NCI-H146 treated with DMSO at 0.1 percent for 48 hours (cell line): ENCODE data around the gene ZFAND3.
"Not testable (repeated sequence)": the region's sequence is repeated elsewhere in the genome, so short reads cannot be mapped to it uniquely, and the experiment has no call there.

Experiments
- DNase-seq: peaks from one replicate; lab custom pipeline; 2025; ENCODE audit not compliant: unreplicated experiment; lab: John Stamatoyannopoulos, UW

The ZFAND3 gene

DNA sequence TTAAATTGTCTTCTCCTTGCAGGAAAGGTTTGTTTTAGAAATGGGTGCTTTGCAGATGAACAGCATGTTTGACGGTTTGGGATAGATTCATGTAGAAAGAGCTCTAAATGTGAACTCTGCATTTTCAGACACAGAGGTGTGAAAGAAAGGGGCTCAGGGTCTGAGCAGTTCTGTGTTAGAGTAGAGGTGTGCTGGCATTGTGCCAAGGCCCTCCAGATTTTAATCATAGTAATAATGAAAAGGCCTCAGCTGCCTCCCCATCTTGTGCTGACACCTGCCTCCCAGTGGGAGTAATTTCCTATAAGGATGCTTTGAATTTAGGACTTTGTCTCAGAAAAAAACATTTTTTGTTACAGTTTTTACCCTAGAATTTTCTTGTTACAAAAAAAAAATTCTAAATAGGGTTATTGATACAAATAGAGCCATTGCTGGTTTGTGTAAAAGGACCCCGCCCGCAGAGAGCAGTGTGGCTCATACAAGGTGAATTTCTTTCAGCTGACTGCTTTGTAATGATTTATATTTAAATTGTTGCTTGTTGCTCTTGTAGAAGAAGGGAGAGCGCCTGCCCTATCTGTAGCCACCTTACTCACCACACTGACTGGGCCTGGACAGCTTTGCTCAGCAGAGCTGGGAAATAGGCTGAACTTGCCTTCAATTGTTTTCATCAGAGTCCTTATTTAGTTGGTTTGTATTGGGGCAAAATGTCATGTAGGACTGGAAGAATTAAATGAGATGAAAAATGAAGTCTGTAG, 294.5 kb downstream of the ZFAND3 start:
- peak; percentile 89 for DNase-seq

DNA sequence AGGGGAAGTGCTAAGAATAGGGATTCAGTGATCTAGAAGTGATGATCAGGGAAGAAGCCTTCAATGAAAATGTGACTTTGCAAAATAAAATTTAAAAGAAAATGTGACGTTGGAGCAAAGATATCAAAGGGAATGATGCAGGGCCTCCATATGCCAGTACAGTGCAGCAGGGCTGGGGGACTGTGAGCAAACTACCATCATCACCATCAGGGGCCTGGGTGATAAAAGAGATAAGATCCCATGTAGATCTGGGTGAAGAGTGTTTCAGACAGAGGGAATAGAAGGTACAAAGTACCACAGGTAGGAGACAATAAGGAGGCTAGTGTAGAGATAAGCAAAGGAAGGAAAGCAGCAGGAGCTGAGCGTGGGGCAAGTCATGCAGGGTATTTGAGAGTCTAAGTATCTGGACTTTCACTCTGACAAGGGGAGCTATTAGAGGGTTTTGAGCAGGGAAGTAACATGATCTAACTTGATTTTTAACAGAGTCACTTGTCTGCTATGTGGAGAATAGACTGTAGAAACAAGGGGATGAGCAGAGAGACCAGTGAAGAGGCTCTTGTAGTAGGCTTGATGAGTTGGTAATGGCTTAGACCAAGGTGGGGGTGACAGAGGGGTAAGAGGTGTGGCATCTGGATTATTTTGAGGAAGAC, 295.6 kb downstream of the ZFAND3 start:
- no peak for DNase-seq

DNA sequence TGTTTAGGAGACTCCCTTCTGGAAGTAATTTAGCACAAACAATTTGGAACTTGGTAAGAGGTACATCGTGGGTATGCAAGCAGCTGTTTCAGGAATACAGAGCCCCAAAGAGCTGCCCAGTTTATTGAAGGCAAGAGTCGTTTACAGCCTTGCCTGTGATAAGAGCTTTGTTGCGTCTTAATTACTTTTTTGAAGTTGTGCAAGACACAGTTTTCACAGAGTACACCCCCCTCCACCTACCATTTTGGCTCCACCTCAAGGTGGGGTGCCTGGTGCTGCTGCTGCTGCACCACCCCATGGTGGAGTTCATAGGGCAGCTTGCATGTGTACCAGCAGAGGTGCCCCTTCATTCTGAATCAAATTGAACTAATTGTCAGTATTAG, 296.1 kb downstream of the ZFAND3 start:
- DNase-seq: no peak

DNA sequence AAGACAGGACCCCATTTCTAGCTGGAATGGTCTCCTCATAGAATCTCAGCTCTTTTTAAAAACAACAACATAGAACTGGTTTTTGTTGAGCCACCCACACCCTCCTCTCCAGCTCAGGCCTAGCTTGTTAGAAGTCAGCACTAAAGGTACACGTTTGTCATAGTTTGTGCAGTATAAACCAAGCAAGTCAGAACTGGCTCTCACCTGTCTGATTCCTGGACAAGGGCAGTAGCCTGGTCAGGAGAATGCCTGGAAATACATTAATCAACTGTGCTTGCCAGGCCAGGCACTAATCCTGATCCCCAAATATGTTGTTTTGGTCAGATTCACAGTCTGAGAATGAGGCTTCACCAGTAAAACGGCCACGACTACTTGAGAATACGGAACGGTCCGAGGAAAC, 296.7 kb downstream of the ZFAND3 start:
- no peak for DNase-seq

DNA sequence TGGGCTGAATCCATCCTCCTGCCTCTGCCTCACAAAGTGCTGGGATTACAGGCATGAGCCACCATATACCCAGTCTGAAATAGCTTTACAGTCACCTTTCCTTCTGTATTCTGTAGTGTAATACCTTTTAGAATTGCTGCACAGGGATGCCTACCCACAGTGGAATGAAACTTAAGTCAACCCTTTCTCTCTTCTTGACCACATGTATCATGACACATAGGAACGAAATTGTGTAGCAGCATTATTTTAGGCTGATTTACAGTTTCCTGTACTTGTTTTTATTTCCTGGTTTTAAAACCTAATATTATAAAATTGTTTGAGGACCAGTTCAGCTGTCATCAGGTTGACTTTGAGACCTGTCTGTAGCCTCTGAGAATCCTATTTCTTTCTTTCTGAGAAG, 297.8 kb downstream of the ZFAND3 start:
- DNase-seq: no peak

DNA sequence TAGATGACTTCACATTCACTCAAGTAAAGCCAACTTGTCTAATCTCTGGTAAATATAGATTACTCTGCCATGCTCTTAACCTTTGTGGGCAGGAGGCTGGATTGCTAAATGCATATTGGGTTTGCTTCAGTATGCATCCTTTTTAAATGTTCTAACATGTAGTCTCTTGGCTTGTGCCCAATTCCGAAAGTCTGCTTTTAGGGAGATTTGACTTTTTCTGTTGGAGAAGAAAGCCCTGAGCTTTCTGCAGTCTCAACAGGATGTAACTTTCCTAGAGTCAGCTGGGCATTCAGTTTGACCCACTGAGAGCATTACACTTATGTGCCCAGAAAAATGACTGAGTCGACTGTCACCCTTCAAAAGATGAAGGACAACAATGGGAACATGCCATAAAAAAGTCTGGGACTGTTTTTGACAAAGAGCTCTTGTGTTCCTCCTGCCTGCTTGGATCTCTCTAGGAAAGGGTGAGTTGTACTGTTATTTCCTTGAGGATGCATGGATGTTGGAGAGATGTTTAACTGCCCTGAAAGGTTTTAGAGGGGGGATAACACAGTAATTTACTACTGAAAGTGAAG, 299.4 kb downstream of the ZFAND3 start:
- no peak for DNase-seq

DNA sequence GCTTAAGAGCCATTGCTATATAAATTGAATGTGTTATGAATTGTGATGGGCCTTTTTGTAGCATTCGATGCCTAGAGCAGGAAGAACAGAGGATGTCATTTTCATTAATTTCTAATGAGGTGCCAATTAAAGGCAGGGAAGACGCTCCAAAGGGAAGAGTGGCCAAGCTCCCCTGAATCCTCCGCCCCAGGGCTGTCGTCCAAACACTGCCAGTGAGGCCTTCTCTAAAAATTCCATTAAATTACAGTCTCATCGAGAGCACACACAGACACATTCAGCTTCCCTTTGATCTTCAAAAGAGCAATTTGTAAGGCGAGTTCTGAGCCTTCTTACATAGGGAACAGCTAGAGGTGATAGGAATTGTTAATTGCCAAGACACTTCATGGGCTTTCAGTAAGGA, 300.0 kb downstream of the ZFAND3 start:
- DNase-seq: no peak

DNA sequence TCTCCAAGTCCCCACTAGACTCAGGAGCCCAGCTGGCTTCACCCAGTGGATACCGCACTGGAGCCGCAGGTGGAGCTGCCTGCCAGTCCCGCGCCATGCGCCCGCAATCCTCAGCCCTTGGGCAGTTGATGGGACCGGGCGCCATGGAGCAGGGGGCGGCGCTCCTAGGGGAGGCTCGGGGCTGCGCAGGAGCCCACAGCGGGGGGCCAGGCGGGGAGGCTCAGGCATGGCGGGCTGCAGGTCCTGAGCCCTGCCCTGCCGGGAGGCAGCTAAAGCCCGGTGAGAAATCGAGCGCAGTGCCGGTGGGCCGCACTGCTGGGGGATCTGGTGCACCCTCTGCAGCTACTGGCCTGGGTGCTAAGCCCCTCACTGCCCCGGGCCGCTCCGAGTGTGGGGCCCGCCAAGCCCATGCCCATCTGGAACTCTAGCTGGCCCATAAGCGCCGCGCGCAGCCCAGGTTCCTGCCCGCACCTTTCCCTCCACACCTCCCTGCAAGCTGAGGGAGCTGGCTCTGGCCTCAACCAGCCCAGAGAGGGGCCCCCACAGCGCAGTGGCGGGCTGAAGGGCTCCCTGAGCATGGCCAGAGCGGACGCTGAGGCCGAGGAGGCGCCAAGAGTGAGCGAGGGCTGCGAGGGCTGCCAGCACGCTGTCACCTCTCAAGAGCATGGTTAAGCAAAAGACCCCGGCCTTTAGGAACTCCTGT, 304.8 kb downstream of the ZFAND3 start:
- DNase-seq: not testable (repeated sequence)

DNA sequence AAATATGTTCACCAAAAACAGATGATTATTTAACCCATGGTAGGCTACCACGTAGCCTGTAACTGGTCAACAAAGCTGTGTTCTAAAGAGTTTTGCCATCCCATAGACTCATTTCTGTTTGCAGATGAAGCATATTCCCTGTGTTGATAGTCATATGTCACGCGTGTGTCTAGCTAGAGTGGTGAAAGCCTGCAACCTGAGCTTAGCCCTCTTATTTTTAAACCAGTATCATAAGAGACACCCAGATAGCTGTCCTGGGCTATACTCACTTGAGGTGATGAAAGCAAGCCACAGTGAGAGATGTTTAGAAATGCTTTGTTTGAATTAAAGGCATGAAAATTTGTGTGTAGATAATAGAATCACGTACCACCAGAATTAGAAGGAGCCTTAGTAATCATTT, 307.8 kb downstream of the ZFAND3 start:
- no peak for DNase-seq

DNA sequence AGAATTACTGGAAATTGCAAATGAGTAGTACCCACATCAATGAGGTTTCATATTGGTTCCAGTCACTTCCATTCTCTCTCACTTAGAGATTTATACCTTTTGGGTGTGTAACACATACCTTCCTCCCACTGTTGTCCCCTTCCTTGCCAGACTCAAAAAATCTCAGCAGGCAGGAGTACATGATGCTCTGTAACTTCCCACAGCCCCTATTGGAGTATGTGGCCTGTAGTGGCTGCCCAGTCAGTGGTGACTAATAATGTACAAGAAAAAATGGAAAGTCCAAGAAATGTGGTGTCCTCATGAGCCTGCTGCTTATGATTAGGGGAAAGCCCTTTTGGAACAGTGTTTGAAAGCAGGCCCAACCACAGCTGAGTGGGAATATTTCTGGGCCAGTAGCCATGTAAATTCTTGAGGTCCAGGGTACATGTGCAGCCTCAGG, 312.0 kb downstream of the ZFAND3 start:
- DNase-seq: no peak

DNA sequence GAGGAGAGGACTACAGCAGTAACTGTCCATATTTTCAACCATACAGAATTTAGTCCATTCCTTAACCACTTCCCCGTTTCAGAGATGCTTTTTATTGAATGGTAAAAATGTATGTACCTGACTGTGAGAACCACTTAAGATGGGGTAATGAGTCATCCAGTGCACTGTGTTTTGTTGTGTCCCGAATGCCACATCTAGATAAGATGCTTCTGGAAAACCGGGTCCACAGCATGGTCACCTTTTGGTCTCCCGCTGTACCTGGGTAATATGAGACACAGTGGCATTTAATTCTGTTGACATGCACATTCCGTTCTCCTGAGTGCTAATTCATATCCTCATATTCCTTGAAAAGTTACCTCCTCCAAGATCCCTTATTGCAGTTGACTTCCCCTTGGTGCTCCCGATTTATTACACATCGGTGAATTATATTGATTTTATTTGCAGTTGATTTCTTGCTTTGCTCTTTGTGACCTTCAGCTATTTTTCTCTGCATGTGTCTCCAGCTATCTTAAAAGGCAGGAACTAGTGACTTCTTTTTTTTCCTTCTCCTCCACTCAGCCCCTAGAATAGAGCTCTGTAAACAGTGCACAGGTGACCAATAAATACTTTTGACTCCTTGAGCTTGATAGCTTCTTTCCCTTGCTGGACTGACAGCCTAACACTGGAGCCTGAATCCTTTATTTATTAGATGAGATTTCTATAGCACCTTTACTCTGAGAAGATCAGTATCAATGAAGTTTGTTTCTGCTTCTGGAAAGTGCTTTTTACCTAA, 314.6 kb downstream of the ZFAND3 start:
- no peak for DNase-seq

DNA sequence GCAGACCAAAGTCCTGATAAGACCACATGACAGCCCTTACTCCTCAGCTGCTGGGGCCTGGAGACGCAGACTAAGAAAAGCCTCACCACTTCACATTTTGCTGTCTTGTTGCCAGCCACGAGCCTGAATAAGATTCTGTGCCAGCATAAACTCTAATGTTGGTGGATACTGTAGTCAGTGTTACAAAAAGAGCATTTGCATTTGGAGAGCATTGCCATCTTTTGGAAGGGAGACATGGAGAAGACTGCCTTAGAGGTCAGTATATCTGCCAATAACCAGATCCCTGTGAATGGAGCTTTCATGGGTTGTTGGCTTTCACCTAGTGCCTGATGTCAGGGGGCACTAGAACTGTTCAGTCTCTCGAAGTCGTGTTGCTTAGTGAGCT, 315.2 kb downstream of the ZFAND3 start:
- DNase-seq: no peak

DNA sequence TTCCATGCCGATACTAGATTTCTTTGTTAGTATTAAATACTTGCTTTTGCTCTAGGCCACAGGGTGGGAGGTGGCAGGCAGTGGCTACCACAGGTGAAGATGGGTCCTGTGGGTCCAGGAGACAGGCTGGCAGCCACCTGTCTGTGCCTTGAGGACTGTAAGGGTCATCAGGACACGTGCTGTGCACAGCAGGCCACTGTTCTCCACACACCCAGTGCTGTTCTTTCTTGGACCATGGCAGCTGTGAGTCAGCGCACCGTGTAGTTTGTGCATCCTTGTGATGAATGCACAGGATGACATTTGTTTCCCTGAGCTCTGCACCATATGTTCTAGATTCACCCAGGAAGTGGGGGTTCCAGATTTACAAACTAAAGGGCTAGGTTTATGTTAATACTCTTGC, 317.0 kb downstream of the ZFAND3 start:
- peak; percentile 69 for DNase-seq

DNA sequence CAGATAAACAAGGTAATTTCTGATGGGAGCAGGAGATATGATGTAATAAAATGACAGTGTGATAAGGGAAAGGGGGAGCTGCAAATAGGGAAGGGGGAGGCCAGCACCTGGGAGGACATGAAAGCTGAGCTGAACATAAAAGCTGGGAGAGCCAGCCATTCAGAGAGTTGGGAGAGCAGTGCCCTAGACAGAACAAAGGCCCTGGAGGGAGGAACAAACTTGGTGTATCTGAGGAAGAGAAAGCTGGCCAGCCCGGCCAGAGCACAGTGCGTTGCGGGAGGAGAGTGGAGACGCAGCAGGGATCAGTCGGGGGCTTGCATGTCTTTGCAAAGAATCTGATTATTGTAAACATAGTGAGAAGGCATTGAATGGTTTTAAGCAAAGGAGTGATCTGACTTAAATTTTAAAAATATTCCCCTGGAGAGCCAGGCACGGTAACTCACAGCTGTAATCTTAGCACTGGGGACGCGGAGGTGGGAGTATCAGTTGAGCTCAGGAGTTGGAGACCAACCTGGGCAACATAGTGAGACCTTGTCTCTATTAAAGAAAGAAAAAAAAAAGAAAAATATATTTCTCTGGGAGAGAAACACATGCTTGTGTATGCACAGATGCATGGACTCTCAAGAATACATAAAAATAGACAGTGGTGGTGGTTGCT, 318.2 kb downstream of the ZFAND3 start:
- peak; percentile 90 for DNase-seq

DNA sequence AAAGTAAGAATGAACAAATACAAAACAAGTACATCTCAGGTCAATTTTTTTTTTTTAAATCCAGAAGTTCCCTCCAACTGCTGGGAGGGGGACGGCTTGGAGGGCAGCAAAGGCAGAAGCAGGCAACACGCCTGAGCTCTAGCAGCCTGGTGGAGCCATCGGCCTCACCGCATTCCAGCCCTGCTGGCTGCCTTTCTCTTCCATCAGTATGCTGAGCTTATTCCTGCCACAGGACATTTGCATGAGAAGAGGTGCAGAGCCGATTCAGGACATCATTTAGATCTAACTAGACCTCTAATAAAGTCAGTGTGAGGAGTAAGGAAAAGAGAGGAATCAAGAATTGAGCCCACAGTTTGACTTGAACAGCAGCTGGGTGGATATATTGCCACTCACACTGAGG, 318.8 kb downstream of the ZFAND3 start:
- DNase-seq: no peak

DNA sequence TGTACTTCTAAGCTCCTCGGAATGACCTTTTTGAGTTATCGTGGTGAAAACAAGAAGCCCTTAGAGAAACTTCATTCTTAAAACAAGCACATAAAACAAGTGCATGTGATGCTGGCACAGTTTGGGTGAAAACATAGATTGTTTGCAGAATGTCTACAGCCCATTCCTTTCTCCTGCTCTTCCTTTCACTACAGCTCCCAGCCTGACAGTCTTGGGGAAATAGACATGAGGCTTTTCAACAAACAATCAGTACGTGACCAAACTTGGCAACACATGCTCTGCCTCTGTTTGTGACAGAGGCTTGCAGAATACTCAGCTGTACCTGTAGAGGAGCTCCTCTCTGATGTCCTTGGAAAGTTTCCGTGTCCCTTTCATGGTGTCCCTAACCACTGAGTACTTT, 321.6 kb downstream of the ZFAND3 start:
- DNase-seq: no peak

DNA sequence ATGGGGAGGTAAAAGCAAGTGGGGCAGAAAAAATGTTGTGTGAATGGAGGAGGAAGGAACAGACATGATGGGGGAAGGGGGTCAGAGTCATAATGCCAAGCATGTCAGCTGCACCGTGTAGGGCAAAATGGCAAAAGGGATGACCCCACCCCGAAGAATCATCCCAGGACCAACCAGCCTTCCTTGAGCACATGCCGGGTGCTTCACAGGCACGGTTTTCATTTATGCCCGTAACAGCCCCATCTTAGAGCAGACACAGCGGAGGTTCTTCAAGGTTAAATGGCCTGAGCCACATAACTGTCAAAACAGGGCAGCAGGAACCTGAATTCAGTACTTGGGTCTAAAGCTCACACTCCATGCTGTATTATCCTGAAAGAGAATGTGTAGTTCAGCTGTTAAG, 322.2 kb downstream of the ZFAND3 start:
- DNase-seq: no peak

DNA sequence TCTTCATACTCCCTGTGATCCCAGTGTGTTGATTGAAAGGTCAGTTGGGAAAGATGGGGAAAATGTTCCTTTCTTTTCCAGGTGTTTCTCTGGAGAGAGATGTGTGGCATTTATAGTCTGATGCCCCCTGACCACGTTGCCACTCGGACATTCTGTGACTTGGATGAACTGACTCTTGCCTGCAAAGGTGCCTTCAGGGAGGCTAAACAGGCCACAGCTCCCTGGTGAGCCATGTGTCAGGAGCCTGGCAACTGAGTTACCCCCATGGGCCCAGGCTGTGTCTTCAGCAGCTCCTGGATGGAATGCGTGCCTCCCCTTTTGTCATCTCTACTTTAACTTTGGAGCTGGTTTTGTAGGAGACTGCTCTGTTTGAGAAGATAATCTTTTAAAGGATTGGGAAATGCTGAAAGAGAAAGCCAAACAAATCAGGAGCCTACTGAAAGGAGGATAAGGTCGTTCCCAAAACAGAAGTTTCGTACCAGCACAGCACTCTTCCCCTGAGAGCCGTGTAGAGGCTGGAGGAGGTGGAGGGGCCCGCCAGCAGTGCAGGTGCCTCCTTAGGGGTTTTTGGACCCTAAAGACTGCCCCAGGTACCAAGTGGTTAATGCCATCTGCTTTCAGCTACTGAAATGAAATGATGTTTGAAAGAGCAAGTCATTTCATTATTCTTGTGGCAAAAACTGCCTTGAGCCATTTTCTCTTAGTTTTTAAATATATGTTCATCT, 322.8 kb downstream of the ZFAND3 start:
- DNase-seq: no peak

DNA sequence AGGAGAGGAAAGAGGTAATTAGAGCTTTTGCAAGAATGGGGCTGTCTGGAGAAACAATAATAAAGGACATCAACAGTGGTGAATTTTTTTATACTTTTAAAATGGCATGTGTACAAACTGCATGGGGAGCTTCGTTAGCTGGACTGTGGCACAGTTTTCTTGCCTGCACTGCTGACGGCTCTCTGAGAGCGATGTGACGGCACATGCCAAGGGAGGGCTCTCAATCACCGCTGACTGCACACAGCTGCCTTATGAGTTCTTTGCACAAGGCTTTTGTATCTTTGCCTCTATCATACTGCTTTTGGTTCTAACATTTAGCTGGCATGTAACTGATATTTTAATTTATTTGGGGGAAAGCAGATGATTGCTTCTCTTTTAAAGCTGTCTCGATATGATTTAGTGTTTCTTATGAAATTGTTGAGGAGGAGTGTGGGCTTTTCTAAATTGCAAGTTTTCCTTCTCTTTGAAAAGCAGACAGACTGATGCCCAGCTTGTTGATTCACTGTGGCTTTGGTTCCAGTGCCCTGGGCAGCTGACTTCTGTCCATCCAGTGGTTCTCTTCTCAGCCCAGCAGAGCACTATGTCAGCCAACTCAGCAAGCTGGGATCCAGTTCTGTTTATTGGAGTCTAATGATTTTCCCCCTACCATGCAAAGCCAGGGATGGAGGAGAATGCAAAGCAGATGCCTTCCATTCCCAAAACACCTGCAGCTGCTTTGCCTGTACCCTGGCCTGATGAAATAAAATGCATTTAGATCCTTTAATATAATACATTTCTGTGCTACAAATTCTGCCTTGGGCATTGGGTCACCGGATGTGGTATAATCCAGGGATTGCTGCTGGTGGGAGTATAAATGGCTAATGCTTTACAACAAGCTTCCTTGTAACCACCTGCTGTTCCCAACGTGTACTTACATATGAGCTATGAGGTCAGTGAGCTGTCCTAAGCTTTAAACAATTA, 323.9 kb downstream of the ZFAND3 start:
- peak; percentile 73 for DNase-seq
